GM12801 (cell line): Measurements from ENCODE around the gene JAZF1.

Experiments used
- TF ChIP-seq, protein P1 (sequence below): IDR thresholded peaks from one replicate; pipeline ENCODE4 v1.5.1; 2011; ENCODE audit warnings: control low read depth; ENCODE audit not compliant: insufficient read length; ENCODE audit errors: extremely low read depth

Gene JAZF1

DNA sequence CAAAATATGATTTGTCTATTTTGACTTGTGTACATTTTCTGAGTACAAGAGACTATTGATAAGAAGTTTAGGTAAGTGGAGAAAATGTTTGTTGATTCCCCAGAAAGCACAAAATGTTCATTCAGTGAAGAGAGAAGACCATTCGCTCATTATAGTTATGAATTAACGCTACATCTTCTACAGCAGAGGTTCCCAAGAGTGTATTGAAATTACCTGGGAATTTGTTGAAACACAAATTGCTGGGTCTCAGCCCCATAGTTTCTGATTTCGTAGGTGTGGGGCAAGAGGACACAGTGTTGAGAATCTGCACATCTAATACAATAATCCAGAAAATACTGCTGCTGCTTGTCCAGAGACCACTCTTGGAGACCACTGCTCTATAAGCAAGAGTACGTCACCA, 24.2 kb downstream of the JAZF1 start:
- TF ChIP-seq, protein P1, sequence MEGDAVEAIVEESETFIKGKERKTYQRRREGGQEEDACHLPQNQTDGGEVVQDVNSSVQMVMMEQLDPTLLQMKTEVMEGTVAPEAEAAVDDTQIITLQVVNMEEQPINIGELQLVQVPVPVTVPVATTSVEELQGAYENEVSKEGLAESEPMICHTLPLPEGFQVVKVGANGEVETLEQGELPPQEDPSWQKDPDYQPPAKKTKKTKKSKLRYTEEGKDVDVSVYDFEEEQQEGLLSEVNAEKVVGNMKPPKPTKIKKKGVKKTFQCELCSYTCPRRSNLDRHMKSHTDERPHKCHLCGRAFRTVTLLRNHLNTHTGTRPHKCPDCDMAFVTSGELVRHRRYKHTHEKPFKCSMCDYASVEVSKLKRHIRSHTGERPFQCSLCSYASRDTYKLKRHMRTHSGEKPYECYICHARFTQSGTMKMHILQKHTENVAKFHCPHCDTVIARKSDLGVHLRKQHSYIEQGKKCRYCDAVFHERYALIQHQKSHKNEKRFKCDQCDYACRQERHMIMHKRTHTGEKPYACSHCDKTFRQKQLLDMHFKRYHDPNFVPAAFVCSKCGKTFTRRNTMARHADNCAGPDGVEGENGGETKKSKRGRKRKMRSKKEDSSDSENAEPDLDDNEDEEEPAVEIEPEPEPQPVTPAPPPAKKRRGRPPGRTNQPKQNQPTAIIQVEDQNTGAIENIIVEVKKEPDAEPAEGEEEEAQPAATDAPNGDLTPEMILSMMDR, result no peak

DNA sequence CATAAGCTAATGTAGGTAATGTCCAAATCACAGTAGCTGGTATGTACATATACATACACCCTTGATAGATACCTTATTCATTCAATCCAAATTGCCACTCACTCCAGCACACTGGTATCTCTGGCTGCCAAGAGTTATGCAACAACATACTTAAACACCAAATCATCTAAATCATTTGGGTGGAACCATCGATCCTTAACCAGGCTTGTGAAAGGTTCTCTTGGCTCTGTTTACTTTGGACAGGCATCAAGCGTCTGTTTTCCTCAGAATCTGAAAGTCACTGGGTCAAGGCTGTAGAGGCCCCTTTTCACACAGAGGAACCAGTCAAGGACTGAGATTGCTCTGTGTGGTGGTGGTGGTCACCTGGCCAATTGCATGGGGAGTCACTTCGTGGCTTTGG, 24.6 kb downstream of the JAZF1 start:
- TF ChIP-seq, protein P1, result no peak

DNA sequence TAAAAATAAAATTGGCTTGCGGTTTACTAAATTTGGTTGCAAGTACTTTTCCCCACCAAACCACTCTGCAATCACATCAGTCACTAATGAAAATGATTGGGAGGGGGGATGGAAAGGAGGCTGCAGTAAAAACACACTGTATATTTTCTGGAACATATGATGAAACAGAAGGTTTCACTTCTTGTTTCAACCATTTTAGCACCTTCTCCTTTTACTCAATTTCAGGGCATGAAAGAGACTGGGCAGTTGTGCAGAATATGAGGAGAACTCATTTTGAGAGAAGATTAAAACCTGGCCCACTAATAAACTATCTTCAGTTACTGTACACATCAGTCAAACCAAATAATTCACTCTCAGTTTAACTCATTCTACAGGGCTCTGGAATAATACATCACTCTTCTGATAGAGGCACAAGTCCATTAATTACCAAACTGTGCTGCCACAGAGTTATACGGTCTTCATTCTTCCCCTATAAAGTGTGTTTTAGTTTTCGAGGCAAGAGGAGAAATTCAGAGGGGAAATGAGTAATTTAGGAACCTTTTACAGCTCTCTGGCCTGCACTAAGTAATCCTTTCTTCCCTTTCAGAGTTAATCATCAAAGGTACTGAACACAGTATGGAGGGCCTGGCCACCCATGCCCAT, 25.5 kb downstream of the JAZF1 start:
- TF ChIP-seq, protein P1, result no peak

DNA sequence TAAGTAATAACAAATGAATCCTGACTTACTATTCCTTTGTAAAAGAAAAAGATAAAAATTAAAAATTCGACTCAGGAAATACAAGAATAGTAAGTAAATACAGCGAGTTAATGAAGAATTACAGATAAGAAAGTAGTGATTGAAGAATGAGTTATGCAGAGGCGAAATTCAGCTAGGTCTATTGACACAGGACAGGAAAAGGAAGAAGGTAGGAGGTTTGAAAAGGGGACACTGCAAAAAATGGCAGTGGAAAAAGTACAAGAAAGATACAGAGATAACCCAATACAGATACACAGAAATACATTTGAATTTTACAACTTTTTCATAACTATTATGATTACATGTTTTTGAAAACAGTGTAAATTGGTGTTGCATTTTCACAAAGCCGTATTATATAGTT, 28.0 kb downstream of the JAZF1 start:
- TF ChIP-seq, protein P1, result no peak

DNA sequence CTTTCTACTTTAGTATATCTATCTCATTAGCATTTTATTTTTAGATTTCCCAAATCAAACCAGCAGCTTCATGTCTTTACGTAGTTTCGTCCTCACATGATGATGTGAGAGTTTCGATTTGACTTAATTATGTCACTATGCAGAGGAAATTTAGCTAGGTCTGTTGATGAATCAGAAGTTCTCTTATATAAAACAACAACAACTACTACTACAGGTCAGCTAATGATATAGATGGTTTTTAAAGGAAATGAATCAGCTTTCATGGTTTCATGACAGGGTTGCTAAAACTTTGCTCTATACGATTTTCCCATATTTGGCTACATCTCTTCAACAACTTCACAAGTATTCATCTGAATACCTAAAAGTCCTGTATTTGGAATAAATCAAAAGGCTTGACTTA, 28.6 kb downstream of the JAZF1 start:
- TF ChIP-seq, protein P1, result no peak

DNA sequence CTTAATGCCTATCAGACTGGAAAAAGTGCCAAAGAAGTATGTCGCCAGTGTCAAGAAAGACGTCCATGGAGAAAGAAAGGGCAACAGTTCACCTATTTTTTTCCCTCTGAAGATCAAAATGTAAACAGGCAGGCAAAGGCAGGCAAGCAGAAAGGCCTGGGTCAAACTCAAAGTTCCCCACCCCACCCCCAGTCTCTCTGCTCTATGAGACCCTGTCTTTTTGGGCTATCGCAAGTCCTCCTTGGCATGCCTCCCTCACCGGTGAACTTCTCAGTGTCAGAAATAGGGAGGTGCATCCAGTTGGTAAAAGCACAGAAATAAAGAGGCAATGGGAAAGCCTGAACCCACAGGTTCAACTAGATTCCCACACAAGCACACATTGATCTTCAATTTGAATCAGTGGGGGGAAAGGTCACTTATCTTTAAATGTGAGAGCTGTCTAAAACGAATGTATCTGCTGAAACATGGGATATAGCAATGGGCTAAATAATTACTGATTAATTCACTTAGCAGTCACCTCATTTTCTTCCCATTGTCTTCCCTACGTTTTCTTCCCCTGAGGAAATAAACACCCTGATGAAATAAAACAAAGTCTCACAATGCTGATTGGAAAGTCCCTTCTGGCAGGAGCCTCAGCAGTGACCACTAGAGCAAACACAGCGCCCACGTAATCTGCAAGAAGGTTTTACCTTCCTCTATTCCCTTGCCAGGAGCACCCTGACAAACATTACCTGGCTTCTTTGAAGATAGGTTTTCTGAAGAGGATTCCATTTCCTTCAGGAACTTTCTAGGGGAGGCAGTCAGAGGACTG, 31.1 kb downstream of the JAZF1 start:
- TF ChIP-seq, protein P1, result no peak

DNA sequence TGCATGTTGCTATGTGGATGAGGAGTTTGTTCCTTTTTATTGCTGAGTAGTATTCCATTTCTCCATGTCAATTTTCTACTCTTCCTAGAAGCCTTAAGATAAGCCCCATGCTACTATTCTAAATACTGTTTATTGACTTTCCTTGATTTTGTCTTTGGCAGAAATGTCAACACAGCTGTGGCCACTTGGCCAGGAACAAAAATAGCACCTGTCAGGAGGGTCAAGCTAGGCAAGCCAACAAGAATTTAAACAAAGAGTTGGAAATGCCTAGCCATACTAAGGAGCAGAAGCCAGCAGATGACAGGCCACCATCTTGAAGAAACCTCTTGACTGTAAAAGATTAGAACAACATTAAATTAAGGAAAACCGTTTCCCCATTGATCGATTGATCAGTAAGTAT, 34.7 kb downstream of the JAZF1 start:
- TF ChIP-seq, protein P1, result no peak
